ENCODE data around the gene ITGA7.

- TF ChIP-seq CTCF (conservative IDR thresholded peaks at IDR 0.05), result no peak
- TF ChIP-seq ZFX (IDR thresholded peaks at IDR 0.05), result no peak
Measured at GRCh38 chr12:55653031-55653430, 54.7 kb downstream of the ITGA7 start.
